GM12801 (cell line): ENCODE results near the gene CSF3R.

Experiments used
- CTCF ChIP-seq: IDR thresholded peaks from one replicate; pipeline ENCODE4 v1.5.1; 2011; ENCODE audit warnings: control low read depth; ENCODE audit not compliant: insufficient read length; ENCODE audit errors: extremely low read depth

CSF3R gene

GRCh38 chr1:36524359-36525062, 41.8 kb upstream of the CSF3R start:
- TF ChIP-seq CTCF: no peak

- TF ChIP-seq CTCF: no peak
These were observed 41.1 kb upstream of the CSF3R start for GRCh38 chr1:36523850-36524249.

- no peak for TF ChIP-seq CTCF
These were observed 40.5 kb upstream of the CSF3R start for GRCh38 chr1:36523230-36523495.

GRCh38 chr1:36522461-36523229, 39.9 kb upstream of the CSF3R start:
- TF ChIP-seq CTCF: no peak

- TF ChIP-seq CTCF: no peak
These were observed 39.3 kb upstream of the CSF3R start for GRCh38 chr1:36522021-36522420.

GRCh38 chr1:36520771-36521420, 38.2 kb upstream of the CSF3R start:
- TF ChIP-seq CTCF: no peak

- TF ChIP-seq CTCF: no peak
These were observed 37.3 kb upstream of the CSF3R start for GRCh38 chr1:36520056-36520455.
